ENCODE measurements around the gene DUXB. TPM values are rescaled to one million over a fixed set of nuclear protein-coding genes. Genes with fewer than 3 reads are reported as not detected.

DUXB gene
- total RNA-seq, 1 donor from 2014 or later: not detected

GRCh38 chr16:75676909-75677308 lies 24.4 kb downstream of the DUXB start, which contains the start of gene CPHXL2:
Gene CPHXL2 (minus strand): TSS chr16:75677009. CDS start chr16:75676999, 10 bp downstream.
- no peak for ATAC-seq
- intact Hi-C loops (cut with DNase I): no loop called here
- no peak for DNase-seq (ENCODE audit: missing footprints)

DNA sequence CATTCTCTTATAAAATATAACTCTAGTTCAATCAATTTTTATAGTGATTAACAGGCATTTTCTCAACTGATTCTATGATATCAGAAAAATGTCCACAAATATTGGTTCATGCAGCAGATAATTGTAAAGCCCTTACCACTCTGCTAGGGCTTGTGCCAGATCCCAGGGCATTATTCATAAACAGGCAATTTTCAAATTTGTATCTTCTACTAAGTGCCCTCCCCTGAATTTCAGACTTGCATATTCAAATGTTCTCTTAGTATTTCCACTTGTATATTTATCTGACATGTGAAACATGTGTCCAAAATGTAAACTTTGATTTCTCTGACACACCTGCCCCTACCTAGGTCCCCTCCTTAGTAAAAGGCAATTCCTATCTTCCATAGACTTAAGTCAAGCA lies 33.8 kb downstream of the DUXB start:
- DNase-seq (ENCODE audit: missing footprints): no peak
- intact Hi-C loops (cut with DNase I): no loop called here
- no peak for ATAC-seq

GRCh38 chr16:75660726-75661302 lies 40.4 kb downstream of the DUXB start:
- DNase-seq (ENCODE audit: missing footprints) (no peak), ATAC-seq (no peak)
- intact Hi-C loops (cut with DNase I): loop anchor here (5.0 kb wide), 1 partner anchor 101 kb away; no protein-coding TSS in a partner anchor

DNA sequence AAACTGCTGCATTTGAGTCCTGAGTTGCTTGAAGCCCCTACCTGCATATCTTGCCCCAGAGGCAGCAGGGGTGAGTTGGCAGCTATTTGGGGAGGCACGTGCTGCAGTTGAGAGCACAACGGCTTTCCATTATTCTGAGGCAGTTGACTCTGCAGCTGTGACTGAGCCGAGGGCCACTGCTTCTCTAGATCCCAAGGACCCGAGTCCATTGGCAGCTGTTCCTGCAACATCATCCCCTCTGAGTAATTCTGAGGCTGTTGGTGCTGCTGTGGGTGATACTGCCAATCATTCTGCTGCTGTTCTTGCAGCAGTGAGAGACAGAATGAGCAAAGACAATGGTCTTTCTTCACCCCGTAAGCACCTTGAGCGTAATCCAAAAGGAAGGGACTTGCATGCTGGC lies 40.9 kb downstream of the DUXB start:
- intact Hi-C loops (cut with DNase I): loop anchor here (5.0 kb wide), 1 partner anchor 102 kb away; no protein-coding TSS in a partner anchor

DNA sequence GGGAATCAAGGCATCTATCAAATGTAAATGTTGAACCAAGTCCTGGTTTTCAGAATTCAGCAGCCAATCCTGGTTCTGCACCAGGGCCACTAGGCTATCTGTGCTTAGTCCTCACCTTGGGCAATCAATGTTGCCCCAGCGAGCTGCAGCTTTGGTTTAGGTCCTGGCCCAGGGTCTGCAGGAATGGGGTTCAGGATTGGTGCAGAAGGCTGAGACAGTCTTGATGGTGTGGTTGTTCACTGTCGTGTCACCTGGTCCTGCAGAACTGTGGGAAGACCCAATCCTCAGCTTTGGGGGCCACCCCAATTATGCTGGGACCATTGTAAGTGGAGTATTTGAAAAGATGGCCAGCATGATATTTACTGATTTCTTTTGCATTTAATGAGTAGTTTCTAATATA lies 43.1 kb downstream of the DUXB start:
- intact Hi-C loops (cut with DNase I): no loop called here
- DNase-seq (ENCODE audit: missing footprints): no peak
- ATAC-seq: no peak

More for the DNA sequence above, 40.9 kb downstream of the DUXB start:
- no peak for DNase-seq (ENCODE audit: missing footprints)
- ATAC-seq: no peak

DNA sequence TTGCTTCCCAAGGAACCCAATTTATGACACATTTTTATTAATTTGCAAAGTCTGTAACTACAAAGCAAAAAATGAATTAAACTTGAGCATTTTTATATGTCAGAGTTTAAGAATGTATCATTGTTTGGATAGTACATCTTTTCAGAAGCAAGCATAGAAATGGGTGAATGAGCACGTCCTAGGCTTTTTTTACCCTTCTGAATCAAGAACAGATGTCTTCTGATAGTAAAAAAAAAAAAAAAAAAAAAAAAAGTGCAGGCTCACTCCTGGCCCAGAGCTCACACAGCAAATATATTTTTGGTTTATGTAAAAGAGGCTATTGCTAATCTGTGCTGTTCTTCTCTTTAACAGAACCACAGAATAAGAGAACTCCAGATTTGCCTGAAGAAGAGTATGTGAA lies 47.3 kb downstream of the DUXB start:
- intact Hi-C loops (cut with DNase I): no loop called here
- DNase-seq (ENCODE audit: missing footprints) (no peak), ATAC-seq (no peak)

DNA sequence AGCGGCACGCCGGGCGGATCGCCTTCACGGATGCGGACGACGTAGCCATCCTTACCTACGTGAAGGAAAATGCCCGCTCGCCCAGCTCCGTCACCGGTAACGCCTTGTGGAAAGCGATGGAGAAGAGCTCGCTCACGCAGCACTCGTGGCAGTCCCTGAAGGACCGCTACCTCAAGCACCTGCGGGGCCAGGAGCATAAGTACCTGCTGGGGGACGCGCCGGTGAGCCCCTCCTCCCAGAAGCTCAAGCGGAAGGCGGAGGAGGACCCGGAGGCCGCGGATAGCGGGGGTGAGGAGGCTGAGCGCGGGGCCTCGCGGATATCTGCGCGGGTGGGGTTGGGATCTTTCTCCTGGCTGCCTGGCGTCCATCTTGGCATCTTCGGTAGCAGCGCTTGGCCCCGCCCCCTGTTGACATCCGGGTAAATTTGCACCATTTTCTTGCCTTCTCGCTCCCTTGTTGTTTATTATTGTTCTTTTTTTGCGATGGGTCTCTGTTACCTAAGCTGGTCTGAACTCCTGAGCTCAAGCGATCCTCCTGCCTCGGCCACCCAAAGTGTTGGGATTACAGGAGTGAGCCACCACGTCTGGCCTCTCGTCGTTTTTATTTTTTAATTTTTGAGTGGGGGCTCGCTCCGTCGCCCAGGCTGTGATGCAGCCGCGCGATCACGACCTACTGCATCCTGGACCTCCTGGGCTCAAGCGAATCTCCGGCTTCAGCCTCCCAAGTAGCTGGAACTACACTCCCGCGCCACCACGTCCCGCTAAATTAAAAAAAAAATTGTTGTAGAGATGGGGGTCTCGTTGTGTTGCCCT lies 52.8 kb downstream of the DUXB start:
- peak; percentile 93 for DNase-seq (ENCODE audit: missing footprints)
- ATAC-seq: peak; percentile 67
- intact Hi-C loops (cut with DNase I): no loop called here

- DNase-seq (ENCODE audit: missing footprints): peak; percentile 95
- intact Hi-C loops (cut with DNase I): no loop called here
- peak; percentile 99 for ATAC-seq
Measured at GRCh38 chr16:75647492-75648264, 53.6 kb downstream of the DUXB start, which contains the start of the genes KARS1 and TERF2IP. Gene KARS1 (minus strand): TSS chr16:75647665. CDS start chr16:75647639, 26 bp downstream. Gene TERF2IP (plus strand): TSS chr16:75647773. CDS start chr16:75647883, 110 bp downstream.

DNA sequence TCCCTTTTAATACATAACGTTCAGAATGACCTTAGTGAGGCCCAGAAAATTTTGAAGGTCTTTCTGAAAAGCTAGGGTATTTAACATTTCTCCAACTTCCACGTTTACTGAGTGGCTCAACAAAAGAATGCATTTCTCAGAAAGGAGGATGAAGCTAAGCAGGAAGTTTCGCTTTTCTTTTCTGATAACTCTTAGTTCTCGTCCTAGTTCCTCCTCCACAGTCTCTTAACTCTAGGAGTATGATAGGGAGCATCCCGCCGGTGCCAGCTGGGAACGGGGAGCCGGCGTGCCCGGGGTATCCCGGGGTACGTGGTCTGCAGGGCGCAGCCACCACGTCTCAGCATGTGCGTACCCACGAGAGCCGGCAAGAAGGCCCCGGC lies 54.2 kb downstream of the DUXB start:
- intact Hi-C loops (cut with DNase I): no loop called here
- peak; percentile 21 for ATAC-seq

GRCh38 chr16:75644240-75645012 lies 56.8 kb downstream of the DUXB start:
- intact Hi-C loops (cut with DNase I): no loop called here
- no peak for ATAC-seq

More for the DNA sequence above, 54.2 kb downstream of the DUXB start:
- no peak for DNase-seq (ENCODE audit: missing footprints)

More at GRCh38 chr16:75644240-75645012, 56.8 kb downstream of the DUXB start:
- no peak for DNase-seq (ENCODE audit: missing footprints)

Other genes with a start within 250 kb of the DUXB start
- 9.6 TPM for gene TMEM170A, start 236.8 kb downstream of the DUXB start, total RNA-seq
- gene CHST6, start 206.0 kb downstream of the DUXB start, total RNA-seq: 0.62 TPM
- 0.27 TPM for gene CHST5, start 165.4 kb downstream of the DUXB start, total RNA-seq
- gene TMEM231, start 145.2 kb downstream of the DUXB start, total RNA-seq: 4.4 TPM
- gene GABARAPL2, start 135.1 kb downstream of the DUXB start, total RNA-seq: 231 TPM
- 19.5 TPM for gene ADAT1, start 78.2 kb downstream of the DUXB start, total RNA-seq
- gene KARS1, start 53.8 kb downstream of the DUXB start, total RNA-seq: 145 TPM
- 51.7 TPM for gene TERF2IP, start 53.7 kb downstream of the DUXB start, total RNA-seq
- gene CPHXL2, start 24.5 kb downstream of the DUXB start, total RNA-seq: not detected
- gene CPHXL, start 25.0 kb upstream of the DUXB start, total RNA-seq: not detected